Gastroesophageal sphincter (tissue), 3 donors: ENCODE measurements around the gene DDX10.

ENCODE experiments used
- CTCF ChIP-seq, 4 experiments: fragments of 200-600 bp in 2 of 4; fragments of 450-650 bp in 2 of 4; sonication (generic) in 1 of 4; IDR thresholded peaks; one replicate each; pipeline ENCODE4 v1.5.1; 2017 to 2019; ENCODE audit warnings: antibody characterized with exemption in 4 of 4, mild to moderate bottlenecking in 2 of 4, moderate library complexity in 2 of 4
- EP300 ChIP-seq: sonication (generic); formaldehyde crosslinking; IDR thresholded peaks from one replicate; pipeline ENCODE4 v1.6.1; 2017; ENCODE audit warnings: antibody characterized with exemption, mild to moderate bottlenecking
- POLR2A ChIP-seq, 2 donors: fragments of 450-650 bp; IDR thresholded peaks; one replicate each; pipeline ENCODE4 v1.6.1; 2017; ENCODE audit warnings: antibody characterized with exemption in 2 of 2, mild to moderate bottlenecking in 2 of 2, moderate library complexity in 1 of 2
- POLR2AphosphoS5 ChIP-seq: sonication (generic); formaldehyde crosslinking; IDR thresholded peaks from one replicate; pipeline ENCODE4 v1.6.1; 2017; ENCODE audit warnings: antibody characterized with exemption

GRCh38 chr11:108897071-108897481 lies 232.2 kb downstream of the DDX10 start:
- no peak for TF ChIP-seq POLR2A (IDR thresholded peaks at IDR 0.05)
- TF ChIP-seq CTCF (IDR thresholded peaks at IDR 0.05) = no peak
- TF ChIP-seq EP300 = no peak
- no peak for TF ChIP-seq POLR2AphosphoS5
